NCI-H774 (cell line): ENCODE data around the gene OR1S2.
"Not testable (repeated sequence)": the region's sequence is repeated elsewhere in the genome, so short reads cannot be mapped to it uniquely, and the experiment has no call there.

Experiments
- DNase-seq: peaks from one replicate; lab custom pipeline; 2025; lab: John Stamatoyannopoulos, UW

Gene OR1S2, protein sequence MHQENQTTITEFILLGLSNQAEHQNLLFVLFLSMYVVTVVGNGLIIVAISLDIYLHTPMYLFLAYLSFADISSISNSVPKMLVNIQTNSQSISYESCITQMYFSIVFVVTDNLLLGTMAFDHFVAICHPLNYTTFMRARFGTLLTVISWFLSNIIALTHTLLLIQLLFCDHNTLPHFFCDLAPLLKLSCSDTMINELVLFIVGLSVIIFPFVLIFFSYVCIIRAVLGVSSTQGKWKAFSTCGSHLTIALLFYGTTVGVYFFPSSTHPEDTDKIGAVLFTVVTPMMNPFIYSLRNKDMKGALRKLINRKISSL

DNA sequence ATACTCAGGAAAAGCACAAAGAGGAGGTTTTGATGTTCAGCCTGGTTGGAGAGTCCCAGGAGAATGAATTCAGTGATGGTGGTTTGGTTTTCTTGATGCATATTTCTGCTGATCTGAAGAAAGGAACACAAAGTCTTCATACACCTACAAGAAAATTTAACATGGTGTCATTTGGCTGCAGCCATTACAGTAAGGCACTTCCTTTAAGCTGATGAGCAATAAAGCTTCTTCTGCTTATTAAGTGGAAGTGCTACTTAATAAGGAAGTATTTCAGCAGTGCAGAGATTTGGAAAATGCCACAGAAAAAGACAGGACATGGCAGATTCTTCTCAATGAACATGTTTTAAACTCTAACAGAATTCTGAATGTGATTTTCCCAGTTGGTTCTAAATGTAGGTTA is at the start of gene OR1S2:
Gene OR1S2, minus strand, starts transcription at position 101 of the 400 bp plus-strand sequence. Its CDS starts 0 bp downstream, at position 101.
- no peak for DNase-seq

DNA sequence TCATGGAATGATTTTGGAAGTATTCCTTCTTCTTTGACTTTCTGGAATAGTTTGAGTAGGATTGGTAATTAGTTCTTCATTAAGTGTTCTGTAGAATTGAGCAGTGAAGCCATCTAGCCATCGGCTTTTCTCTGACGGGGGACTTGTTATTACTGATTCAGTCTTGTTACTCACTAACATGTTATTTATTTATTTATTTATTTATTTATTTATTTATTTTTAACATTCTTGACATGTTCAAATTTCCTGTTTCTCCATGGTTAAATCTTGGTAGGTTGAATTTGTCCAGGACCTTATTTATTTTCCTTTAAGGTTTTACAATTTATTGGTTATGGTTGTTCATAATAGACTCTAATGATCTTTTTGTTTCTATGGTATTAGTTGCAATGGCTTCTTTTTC is 40.0 kb upstream of the OR1S2 start:
- DNase-seq = no peak

DNA sequence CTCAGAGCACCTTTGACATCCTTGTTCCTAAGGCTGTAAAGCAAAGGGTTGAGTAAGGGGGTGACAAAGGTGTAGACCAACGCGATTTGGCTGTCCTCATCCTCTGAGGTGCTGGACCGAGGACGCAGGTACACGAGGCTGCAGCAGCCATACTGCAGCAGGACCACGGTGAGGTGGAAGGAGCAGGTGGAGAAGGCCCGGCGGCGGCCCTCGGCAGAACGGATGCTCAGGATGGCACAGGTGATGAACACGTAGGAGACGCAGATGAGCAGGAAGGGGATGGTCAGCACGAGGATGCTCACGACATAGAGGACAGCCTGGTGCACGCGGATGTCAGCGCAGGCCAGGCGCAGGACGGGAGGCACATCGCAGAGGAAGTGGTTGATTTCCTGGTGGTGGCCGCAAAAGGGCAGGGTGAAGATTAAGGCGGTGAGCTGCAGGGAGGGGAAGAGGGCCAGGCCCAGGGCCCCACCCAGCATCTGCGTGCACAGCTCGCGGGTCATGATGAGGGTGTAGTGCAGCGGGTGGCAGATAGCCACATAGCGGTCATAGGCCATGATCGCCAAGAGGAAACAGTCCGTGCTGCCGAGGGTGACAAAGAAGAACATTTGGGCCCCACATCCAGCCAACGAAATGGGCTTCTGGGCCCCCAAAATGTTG is 24.1 kb upstream of the OR1S2 start:
- DNase-seq = no peak

DNA sequence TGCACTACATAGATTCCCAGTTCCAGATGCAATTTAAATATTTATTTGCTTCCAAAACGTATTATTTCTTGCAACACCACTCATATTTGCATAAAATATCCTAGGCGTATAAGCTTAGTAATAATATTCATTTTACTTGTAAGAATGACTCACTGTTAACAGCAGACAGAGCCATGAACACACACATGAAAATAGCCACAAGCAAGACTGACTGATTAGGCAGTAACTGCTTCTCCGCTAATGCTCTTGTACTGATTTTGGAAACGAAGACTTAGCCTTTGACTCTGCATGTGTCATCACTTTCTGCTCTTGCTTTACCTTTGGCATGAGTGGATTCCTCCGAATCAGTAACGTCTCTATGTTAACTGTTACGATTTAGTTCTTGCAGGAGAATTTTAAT is 18.8 kb upstream of the OR1S2 start:
- no peak for DNase-seq

DNA sequence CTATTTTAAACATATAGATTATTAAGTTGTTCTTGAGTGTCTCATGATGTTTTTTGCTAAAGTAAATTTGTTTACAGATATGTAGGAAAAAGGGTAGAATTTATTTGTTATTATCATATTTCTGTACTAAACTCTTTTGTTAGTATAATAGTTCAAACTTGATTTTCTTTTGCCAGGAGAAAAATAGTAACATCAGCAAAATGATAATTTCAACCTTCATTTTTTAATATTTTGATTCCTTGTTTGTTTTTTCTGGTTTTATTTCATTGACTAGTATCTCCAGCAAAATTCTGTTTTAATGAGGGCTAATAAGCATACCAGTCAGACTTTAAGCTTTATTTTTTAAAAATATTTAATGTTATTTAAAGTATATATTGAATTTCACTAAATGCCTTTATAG is 12.5 kb upstream of the OR1S2 start:
- DNase-seq = no peak

DNA sequence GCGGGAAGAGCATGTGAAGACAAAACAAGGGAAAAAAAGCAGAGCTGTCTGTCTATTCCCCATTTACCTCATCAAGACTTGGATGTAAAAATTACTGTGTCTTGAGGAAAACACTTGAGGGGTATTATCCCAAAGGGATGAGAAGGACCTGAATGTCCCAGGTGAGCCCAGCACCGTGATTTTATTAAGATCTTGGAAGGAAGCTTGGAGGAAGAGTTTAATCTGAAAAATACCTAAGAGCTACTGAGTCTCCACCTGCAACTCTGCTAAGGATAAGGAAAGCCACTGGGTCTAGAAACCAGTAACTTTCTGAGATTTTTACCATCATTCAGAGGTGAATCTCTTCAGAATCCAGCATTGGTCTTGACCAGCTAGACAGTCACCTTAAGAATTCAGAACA is 8.5 kb upstream of the OR1S2 start, which contains the start of gene OR1S1:
Gene OR1S1, plus strand, starts transcription at position 301 of the 400 bp plus-strand sequence.
- DNase-seq = not testable (repeated sequence)

DNA sequence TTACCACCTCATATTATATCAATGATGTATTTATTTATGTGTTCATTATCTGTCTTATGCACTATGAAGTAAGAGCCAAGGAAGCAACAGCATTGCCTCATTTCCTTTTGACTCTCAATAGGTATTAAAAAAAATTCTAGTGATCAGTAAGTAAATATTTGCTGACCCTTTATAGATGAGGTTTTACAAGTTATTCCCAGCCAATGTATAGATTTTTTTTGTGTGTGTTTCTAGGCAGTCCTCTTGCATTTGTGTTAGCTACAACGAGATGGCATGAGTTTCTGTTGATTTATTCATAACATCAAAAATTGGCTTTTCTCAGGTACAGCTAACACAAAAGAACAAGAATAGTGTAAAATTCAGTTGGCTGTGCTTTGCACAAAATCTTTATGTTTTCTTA is 4.7 kb downstream of the OR1S2 start:
- no peak for DNase-seq

DNA sequence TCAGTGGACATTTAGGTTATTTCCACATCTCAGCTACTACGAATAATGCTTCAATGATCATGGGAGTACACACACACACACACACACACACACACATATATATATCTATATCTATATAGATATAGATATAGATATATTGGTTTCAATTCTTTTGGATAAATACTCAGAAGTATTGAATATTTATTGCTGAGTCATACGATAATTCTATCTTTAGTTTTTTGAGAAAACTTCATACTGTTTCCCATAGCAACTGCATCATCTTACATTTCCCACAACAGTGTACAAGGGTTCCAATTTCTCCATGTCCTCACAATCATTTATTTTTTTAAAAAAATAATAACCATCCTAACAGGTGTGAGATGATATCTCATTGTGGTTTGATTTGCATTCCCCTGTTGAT is 8.0 kb downstream of the OR1S2 start:
- no peak for DNase-seq

DNA sequence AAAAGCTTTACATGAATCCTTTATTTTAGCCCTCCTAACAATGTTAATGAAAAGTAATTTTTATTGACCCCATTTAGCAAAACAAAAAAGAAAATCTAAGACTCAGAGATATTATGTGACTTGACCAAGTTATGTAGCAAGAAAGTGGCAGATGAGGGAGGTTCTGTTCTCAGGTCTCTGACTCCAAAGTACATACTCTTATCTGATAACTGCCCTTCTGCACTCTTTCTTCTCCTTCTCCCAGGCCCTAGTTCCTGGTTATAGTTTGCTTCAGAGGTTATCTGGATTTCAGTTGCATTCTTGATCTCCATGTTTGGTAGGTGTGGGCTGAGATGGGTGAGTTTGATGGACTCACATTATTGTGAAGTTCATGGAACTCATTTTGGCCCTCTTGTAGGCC is 10.6 kb downstream of the OR1S2 start:
- no peak for DNase-seq

DNA sequence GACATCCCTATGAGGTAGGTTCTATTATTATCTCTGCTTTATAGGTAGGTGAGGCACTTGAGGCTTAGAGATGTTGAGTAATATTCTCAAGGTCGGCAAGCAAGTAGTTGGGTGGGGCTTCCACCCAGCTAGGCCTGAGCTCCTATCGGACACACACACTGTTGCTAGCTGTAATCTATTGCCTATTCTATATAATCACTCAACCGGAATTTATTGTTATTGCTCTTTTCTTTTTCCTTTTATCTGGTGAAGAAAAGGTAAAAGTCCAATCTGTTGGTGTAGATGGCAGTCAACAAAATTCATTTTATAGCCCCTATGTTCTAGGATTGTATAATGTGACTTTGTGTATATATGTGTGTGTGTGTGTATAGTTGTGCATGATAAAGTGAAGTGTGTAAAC is 11.7 kb downstream of the OR1S2 start:
- DNase-seq = no peak

DNA sequence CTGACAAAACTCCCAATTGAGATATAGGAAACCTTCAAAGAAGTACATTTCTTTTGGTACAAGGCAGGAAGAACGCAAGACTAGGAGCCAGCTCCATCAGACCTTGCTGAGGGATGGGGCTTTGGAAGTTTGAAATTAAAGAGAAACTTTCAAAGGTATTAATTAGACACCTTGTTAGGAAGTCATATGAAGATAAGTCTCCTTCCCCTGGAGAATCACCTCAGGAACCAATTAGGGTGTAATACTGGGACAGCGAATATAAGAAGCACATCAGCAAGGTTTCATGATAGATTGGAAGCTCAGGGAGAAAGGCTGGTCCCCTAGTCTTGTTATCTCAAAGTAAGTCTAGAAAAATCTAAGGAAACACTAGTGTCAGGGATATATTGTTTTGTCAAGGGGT is 15.2 kb downstream of the OR1S2 start, which contains the start of gene OR9Q2:
Gene OR9Q2, plus strand, starts transcription at position 301 of the 400 bp plus-strand sequence. CDS start 1,421 bp downstream, outside the sequence.
- no peak for DNase-seq

DNA sequence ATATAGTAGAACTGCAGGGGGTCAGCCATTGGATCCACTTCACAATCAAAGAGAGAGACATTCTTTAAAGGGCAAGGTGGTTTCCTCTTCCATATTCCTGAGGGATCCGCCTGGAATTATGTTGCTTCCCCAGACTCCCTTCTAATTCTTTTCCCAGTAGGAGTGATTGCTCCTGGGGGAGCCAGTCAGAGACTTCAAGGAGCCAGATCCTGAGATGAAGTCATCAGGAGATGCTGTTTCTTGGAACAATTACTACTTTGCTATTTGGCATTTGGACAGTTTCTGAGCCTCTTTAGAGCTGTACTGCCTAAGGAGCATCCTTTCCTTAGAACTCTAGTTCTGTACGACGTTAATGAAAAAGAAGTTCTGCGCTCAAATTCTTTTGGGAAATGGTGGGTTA is 17.0 kb downstream of the OR1S2 start:
- no peak for DNase-seq

DNA sequence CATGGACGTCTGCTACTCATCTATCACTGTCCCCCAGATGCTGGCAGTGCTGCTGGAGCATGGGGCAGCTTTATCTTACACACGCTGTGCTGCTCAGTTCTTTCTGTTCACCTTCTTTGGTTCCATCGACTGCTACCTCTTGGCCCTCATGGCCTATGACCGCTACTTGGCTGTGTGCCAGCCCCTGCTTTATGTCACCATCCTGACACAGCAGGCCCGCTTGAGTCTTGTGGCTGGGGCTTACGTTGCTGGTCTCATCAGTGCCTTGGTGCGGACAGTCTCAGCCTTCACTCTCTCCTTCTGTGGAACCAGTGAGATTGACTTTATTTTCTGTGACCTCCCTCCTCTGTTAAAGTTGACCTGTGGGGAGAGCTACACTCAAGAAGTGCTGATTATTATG is 24.3 kb downstream of the OR1S2 start:
- no peak for DNase-seq

DNA sequence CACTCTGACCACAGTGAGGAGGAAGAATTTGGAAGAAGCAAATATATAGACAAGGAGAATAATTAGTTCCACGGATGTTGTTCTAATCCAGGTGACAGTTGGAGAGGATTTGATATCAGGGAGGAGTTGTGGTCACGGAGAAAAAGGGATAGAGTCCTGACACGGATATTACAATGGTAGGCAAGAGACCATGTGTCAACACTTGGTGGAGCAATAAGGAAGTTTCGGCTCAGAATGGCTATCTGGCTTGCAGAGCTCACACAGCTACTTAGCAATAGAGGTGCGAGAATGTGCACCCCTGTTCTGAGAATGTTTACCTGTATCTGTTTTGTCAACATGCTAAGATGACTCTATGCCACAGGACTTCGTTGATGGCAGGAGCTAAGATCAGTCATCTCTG is 25.5 kb downstream of the OR1S2 start:
- DNase-seq = no peak

DNA sequence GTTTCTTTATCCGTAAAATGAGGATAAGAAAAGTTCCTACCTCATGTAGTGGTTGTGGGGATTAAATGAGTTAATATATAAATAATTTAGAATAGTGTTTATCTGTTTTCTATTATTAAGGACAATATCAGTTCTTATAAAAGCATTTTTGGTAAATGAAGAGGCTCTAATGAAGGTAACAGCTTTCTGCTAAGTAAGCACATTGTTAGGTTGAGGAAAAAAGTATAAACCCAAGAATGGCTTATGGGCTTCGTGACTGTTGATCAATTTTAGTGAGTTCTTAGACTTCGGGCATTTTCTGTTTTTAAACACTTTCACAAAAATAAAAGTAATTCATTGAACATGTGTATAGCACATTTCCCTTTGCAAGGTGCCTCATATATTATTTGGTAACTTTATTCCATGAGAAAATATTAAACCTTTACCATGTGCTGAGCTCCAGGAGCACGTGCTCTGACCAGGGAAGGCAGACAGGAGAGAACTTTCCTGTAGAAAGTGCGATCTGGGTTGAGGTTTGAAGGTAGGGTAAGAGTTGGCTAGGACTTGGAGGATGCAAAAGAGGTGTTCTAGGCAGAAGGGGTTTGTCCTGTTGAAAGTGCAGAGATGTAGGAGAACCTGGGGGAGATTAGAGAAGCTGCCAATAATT is 26.4 kb downstream of the OR1S2 start:
- DNase-seq = no peak

DNA sequence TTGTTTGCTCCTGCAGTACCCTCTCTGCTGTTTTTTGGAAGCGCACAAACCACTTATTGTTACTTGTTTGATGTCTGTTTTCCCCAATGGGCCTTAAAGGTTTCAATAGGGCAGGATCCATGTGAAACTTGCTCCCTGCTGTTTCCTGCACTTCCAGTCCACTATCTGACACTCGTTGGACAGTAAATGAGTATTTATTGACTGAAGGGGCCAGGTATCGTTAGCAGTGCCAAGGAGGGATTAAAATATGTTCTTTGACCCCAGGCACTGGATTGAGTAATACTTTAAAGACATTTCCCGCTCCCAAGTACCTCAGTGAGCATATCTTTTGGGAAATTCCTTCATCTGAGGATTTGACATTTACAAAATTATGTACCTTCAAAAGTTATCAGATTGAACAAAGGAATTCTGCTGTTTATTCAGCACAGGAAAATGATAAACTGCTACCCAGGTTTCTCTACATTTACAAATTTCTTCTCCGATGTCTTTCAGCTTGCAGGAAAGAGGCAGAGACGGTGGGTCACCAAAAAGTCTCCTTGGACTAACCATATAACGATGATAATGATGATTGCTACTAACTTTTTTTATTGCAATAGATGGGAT is 38.3 kb downstream of the OR1S2 start:
- no peak for DNase-seq

DNA sequence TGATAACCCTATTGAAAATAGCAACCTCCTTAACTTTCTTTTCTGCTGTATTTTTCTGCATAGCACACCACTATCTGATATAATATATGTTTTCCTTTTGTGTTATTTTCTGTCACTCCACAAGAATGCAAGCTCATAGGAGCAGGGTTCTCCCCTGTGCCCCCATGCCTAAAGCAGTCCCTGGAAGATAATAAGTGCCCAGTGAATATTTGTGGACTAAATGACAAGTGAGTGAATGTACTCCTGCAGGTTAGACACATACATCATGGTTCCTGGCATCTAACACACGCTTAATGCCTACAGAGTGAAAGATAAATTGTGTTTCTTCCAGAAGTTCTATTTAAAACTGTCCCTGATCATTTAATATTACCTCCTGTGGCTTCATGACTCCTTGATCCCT is 39.0 kb downstream of the OR1S2 start:
- no peak for DNase-seq

DNA sequence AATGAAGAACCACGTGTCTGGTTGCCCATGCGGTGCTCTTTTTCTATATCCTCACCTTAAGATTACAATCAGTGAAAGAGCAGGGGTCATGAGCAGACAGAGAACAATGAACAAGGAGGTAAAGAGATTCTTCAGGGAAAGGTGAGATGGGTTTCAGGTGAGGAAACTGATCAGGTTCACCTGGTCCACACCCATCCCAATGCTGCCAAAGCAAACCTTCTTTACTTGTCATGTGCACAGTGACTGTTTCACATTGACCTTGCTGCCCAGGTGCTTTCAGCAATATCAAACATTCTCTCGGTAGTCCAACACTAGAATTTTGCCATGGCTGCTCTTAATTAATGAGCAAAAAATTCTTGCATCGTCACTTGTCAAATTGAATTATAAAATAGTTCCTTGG is 39.6 kb downstream of the OR1S2 start:
- DNase-seq = no peak
